ENCODE measurements around the gene BMAL1.

The BMAL1 gene

DNA sequence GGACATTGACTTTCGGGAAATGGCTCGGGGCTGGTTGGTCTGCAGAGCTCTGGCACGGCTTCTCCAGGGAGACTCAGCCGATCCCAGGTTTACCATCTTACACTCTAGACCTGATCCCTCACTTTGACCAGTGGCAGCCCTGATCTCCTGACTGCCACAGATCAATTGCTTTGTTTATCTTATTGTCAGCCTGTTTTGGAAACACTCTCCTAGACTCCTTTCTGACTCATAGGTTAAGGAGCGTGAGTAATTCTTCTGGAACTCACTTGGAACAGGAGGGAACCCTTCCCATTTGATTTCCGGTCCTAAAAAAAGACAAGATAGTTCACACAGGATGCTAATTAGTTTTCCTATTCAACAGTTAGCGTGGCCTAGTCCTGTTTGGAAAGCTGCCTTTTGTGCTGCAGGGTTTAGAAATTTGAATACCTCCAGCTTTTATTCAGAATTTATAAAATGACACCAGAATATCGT, 16.0 kb upstream of the BMAL1 start:
- no peak for DNase-seq (ENCODE audit: low read depth)

DNA sequence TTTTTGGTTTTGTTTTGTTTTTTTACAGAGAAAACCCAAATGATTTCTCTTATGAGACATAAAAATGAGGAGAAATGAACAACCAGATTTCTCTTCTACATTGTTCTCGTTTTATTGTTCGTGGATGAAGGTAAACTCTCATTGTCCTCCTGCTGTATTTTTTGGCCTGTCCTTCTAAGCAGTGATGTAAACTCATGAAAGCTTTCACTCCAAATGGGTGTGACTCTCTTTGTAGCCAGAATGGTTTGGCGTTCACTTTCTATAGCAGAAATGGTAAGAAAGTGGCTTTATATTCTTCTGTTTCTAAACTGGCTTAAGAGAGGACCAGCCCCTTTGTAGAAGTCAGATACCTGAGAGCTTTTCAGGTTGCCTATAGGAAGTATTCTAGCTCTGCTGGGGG, 15.5 kb upstream of the BMAL1 start:
- no peak for DNase-seq (ENCODE audit: low read depth)

DNA sequence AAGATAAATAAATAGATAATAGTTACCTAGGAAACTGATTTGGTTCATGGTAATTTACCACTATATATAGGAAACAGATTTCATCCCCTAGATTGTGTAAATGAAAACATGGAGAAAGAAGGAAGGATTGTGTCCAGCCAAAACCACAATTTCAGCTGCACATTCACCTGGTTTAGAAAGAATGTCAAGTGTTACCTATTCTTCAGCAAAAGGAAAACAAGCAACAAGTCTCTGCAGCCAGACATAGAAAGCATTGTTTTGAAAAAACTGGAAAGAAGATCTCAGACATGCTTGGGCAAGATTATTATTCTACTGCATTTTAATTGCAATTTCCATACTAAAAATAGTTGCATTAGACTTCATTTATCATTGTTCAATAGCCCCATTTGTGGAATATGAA, 8.8 kb upstream of the BMAL1 start:
- DNase-seq (ENCODE audit: low read depth) = no peak

DNA sequence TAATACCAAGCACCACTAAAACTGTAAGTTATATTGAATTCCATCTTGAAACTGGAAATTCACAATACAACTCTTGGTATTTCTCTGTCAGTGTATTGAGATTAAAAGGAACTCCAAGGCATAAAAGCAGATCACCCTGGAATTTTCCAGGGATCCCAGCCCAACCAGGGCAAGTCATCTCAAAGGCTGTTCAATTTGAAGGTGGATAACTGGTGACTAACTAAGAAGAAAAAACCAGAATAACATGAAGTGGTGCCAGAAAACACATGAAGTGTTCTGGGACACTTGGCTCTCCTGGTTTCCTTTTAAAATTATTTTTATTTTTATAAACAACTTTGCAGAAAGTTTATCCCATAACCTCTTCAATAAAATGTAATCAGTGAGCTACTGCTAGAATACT, 7.8 kb upstream of the BMAL1 start:
- no peak for DNase-seq (ENCODE audit: low read depth)

DNA sequence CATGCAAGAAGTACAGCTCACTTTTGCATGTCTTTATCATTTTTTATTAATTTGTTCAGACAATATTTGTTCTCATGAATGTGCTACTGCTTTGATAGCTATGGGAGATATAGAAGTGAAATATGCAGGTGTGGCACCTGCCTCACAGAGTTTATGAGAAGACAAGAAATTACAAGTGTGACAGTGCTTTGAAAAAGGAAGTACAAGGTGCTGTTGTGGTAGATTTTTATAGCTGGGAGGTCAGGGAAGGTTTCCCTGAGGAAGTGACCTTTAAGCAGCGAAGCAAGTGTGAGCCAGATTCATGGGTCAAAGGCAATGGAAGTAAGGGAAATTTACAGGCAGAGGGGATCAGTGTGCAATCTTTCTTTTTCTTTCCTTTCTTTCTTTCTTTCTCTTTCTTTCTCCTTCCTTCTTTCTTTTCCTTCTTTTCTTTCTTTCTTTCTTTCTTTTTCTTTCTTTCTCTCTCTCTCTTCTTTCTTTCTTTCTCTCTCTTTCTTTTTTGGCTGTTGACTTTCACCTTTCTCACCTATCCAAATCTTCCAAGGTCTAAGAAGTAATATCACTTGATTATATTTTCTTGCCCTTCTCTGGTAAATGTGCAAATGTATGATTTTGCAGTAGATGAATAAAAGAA, 6.4 kb upstream of the BMAL1 start:
- DNase-seq (ENCODE audit: low read depth) = no peak

DNA sequence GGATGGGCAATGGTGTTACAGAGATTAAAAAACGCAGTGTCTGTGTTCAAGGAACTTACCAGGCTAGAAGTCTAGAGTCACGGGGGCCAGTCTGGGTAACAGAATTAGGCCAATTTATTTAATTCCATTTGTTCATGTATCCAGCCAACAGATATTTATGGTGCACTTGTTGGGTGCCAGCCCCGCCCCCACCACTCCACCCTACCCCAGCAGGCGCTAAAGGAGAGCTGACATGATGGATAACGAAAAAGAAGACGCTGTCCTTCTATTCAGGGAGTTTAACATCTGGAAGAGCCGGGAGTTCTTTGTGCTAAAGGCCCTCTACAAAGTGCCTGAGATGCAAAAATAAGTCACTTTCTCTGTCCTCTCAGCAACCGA, 1.1 kb upstream of the BMAL1 start:
- no peak for DNase-seq (ENCODE audit: low read depth)

DNA sequence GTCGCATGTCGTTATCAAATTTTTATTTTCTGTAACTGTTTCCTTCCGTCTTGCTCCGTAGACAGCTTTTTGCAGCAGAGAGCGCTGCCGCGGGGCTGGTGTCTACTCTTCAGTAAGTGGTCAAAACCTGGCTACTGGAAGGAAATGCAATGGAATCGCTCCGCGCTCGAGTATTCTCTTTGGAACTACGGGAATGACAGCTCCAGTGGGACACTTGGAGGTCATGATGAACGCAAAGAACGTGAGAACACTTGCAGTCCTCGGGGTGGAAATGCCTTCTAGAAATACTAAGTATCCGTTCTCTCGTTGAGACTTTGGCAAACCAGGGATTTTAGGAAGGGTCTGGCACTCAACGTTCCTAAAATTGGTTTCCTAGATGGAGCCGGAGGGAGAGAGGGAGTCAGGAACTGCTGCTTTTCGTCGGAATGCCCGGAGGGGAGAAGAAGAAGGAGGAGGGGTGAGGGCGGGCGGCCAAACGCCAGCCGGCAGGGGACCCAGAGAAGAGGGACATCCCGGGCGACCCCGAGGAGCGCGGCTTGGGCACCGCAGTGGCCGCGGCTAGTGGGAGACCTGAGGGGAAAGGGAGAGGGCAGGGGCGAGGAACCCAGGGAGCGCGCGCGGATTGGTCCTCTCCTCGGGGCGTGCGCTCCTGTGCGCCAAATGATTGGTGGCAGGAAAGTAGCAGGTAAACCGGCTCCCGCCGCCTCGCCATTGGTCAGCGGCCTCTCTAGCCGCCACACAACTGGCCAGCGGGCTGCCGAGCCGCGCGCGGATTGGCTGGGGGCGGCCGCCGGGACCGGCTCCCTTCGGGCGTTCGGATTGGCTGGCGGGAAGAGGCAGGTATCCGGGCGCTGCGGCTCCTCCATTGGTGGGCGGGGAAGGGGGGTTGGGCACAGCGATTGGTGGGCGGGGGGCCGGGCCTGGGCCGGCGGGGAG, 490 bp upstream of the BMAL1 start:
- peak; percentile 95 for DNase-seq (ENCODE audit: low read depth)

DNA sequence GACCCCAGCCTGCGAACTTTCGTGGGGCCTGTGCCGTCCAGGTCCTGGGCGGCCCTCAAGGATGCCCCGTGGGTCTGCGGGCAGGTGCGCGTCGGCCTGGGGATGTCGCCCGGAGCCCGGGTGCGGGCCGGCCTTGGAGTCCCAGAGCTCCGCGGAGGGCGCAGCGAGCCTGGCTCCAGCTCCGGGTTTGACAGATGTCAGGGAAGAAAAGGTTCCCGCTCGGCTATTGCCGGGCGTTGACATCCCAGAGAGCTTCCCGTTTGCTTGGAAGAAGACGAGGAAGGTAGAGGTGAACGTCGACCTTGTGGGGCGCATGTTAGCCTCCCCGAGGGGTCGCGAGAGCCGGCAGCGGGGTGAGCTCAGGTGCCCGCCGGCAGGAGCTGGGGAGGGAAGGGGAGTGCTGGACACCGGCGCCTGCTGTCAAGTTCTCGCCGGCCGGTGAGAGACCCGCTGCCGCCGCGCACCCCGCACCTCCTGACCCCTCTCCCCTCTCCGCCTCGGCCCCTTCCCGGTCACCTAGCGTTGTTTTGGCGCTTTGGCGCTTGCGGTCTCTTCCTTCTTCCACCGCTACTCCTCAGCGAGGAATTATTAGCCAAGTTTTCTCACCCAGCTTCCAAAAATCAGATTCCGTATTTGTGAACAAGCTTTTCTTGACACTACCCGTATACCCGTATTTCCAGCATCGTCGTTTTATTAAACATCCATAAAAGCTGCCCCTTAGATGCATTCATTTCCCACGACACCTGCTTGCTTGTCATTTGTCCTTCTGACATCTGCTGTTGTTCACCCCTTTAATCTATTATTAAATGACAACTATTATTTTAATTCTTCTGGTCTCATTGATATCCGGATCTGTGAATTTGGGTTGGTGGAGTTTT, 1.3 kb downstream of the BMAL1 start:
- DNase-seq (ENCODE audit: low read depth) = no peak

DNA sequence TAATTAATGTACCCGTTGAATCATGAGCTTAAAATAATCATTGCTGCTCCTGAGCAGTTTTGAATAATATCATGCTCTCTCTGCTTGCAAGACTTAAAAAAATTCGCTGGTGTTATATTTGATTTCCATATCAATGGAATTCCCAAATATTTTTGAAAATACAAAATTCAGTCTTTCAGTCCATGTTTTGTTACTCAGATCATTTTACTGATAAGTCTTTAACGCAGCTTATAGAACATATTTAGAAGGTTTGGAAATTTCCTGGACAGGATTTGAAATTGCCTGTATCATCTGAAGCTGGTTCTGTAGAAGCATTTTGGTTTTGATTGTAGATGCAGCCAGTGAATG, 1.9 kb downstream of the BMAL1 start:
- no peak for DNase-seq (ENCODE audit: low read depth)

DNA sequence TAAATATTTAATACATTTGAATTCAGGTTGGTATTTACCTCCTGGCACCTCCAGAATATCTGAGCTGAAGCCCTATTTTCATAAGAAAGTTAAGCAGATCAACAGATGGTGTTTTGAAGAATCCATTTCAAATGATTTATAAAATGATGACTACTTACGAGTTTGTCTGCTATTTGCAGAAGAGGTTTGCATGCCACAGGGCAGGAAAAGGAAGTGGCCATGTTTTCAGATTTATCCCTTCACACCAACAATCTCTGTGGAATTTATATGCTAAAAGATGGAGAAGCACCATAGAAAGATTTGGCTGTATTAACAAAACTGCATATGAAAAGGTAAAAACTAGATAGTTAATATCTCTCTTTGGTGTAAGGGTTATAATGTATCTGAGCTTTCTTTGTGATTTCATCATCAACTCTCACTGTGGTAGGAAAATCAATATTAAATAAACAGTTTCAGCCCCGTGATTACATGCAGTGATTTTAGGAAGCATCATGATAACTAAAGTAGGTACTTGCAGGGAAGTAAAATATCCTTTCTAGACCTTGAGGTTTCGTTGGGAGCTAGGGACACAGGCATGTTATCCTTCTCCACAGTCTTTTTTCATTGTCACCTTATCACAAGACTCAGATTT, 2.6 kb downstream of the BMAL1 start:
- no peak for DNase-seq (ENCODE audit: low read depth)

DNA sequence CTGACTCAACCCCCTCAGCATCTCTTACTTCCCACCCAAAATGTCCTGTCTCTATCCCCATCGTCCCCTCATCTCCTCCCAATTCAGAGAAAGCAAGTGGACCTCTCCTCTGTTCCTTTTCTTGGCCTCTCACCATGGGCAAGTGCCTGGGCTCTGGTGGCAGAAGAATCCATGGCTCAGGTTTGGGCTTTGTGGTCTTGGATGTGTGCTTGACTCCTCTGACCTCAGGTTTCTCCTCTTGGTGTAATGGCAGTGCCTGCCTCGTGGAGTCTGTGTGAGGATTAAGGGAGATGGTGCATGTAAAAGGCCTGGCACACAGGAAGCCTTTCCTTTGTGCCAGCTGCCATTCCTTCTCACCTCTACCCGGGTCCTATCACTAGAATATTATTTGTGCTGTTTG, 3.2 kb downstream of the BMAL1 start:
- DNase-seq (ENCODE audit: low read depth) = no peak

DNA sequence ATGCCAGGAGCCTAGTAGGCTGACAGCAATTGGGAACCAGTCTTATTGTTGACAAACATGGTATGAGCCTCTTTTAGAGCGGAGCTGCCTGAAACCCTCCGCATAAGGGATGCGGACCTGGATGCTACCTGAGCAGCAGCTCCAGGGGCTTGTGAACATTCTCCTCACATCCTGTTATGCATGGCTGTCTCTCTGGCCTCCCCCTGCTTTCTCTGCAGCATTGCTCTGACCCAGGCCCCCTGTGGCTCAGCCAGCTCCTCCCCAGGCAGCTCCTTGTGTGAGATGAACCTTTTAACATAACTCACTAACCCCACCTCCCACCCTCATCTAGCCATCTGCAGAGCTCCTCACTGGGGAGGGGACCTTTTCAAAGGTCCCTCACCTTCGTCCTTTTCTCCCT, 6.0 kb downstream of the BMAL1 start:
- DNase-seq (ENCODE audit: low read depth) = no peak

DNA sequence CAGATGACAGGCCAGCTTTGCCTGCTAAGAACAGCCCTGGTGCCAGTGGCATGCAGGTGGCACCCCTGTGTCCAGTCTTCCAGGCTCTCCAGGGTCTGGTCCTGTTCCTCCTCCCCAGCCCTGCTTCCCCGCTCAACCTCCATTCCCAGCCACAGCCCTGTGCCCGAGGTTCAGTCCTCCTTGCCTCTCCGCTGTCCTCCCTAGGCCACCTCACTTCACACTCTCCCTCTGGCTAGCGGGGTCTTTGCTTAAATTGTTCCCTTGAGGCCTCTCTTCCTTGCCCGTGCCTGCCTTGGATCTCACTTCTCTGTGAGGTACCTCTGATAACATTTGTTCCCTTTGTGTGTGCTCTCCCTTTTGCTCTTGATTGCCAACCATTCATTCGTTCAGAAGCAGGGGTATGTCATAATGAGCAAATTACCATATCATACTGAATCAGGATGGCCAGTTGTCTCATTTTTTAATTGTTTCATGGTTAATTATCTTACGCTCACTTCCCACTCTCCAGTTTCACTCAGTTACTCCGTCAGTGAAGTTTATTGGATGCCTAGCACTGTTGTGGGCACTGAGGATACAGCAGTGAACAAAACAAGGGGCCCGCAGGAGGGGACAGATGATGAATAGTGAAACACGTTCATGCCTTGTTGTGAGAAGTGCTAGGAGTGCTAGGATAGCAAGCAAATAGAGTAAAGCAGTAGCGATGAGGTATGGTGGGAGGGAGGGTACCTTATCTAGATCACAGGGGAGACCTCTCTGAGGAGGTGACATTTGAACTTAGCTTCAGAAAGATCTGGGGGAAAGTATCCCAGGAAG, 7.4 kb downstream of the BMAL1 start:
- DNase-seq (ENCODE audit: low read depth) = no peak

DNA sequence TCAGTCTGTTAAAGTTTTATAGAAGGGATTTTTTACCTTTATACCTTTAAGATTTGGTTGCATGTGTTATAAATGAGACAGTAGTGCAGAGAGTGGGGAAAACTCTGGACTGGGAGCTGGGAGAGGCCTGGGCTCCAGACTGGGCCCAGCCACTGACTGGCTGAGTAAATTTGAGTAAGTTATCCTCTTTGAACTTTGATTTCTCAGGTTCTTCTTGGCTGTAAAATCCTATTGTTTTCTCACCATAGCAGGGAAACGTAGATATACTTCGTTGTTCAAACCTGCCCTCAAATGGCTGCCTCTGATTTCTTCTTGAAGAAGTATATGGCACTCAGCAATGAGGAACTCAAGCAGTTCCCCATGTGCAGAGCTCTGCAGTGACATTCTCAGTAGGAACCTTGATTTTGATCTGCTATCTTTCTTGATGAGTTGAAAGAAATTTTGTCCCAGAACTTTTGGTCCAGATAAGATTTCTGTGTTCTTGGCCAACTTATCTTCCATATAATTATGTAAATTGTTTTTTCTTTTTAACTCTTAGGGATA, 8.8 kb downstream of the BMAL1 start:
- no peak for DNase-seq (ENCODE audit: low read depth)

DNA sequence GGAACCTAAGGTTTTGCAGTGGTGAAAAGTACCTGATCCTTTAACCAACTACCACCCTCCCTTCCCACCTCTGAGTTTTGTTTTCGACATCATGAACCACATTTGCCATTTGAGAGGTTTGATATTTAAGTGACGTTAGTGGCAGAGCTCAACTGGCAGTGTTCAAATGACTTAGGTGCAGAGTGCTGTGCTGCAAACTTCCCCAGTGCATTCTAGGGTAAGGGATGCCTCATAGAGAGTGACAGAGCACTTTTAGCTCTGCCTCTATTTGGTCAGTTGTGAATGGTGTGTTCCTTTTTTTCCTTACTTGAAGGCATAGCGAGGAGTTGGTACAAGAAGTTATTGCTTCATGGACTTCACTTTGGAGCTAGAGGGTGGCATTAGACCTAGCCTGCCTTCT, 9.4 kb downstream of the BMAL1 start:
- no peak for DNase-seq (ENCODE audit: low read depth)

DNA sequence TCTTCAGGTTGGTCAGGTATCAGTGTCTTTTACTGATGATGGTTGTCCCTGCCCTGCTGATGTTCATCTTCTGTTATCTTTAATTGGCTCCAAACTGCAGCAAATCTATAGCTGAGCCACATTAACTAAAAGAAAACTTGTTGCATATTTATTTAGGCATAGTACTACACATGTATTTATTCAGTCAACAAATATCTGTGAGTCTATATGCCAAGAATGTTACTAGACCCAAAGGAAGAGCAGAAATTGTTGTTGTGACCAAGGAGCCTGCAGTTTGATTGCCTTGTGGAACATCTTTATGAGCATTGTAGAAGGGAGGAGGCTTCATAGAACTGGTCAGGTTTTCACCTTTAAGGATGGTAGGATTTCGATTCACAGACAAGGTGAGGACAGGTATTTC, 10.1 kb downstream of the BMAL1 start:
- DNase-seq (ENCODE audit: low read depth) = no peak

DNA sequence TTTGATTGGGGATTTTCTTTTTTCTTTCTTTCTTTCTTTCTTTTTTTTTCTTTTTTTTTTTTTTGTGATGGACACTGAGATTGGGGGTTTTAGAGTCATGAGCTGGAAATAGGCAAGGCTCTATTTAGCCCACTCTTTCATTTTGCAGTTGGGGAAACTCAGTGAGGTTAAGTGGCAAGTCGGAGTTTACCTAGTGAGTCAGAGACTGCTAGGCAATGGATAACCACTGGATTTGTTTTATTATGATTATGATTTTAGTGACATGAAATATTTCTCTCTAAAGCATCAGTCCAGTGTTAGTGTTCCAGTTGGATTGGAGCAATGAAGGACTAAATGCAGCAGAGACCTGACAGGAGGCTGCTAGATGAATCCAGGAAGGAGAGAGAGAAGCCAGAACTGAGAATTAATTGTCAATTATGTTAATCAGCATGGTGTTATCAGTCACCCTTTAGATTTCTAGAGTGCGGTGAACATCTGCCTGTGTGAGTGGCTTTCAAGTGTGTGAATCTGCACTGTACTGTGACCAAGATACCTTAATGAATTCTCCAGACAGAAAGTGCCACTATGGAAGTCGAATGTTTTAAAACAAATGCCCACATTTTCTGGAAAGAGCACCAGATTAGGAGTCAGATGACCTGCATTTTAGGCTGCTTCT, 10.9 kb downstream of the BMAL1 start:
- no peak for DNase-seq (ENCODE audit: low read depth)

DNA sequence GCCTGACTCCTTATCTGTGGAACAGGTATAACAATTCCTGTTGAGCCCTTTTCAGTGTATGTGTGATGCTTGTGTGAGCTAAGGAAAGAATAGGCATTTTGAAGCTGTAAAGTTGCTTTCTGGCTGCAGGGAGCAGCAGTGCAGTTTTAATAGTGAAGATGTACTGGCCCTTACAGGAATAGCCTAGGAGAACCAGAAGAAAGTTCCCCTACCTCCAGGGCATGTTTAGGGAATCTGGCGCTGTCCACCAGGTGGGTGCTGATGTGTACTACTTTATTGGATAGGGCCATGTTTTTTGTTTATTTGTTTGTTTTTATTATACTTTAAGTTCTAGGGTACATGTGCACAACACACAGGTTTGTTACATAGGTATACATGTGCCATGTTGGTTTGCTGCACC, 11.5 kb downstream of the BMAL1 start:
- no peak for DNase-seq (ENCODE audit: low read depth)

DNA sequence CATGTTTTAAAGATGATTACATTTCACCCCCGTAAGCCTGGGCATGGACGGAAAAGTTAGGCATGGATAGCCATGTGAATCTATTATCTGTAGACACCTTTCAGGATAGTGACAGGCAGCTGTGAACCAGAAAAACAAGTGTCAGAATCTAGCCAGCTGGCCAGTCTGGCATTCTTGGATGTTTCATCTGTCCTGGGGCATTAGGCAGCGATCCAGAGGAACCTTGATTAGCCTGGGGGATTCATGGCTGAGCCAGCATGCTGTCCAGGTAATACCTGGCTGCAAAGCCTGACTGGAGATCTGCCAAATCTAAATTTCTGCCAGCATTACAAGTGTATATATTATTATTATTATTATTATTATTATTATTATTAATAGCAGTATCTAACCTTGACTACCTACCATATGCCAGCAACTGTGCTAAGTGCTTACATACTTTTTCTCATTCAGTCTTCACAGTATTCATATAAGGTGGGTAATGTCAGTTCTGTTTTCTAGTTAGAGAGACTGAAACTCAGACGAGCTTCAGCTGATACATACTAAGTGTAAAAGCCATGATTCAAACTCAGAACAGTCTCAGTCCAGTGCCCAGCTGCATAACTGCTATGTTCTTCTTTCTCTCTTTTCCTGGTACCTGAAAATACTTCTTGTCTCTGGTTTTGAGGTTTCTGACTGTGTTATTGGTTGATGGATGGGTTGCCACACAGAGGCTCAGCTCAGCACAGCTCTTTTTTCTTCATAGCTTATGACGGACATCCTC, 12.8 kb downstream of the BMAL1 start:
- no peak for DNase-seq (ENCODE audit: low read depth)

DNA sequence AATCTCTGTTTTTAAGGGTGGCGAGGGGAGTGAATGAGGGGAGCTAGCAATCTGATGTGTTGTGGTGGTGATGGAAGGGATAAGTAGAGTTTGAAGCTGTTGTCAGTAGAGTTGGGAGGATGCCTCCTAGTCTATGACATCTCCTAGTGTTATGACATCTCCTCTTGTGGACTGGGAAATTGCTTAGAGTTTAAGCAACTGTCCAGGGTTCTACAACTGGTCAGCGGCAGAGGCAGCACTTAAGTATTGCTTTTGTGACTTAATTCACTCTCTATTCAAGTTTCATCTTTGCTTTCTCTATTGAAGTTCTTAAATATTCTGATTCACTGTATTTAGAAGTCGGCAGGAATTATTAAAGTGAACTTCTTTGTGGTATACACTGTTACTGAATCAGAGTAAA, 13.8 kb downstream of the BMAL1 start:
- no peak for DNase-seq (ENCODE audit: low read depth)
